ENCODE data around the gene SINHCAF. TPM values are rescaled to one million over a fixed set of nuclear protein-coding genes. Genes with fewer than 3 reads are reported as not detected.
"Not testable (repeated sequence)": the region's sequence is repeated elsewhere in the genome, so short reads cannot be mapped to it uniquely, and the experiment has no call there.

The SINHCAF gene
- polyA plus RNA-seq, 4 donors = 211 to 268 (median 263) TPM

GRCh38 chr12:31273794-31274193 lies 52.2 kb downstream of the SINHCAF start:
- DNase-seq (ENCODE audit: low read depth in 4 of 4, low spot score in 2 of 4) = not testable (repeated sequence)

GRCh38 chr12:31272607-31273225 lies 53.2 kb downstream of the SINHCAF start:
- no peak for DNase-seq (ENCODE audit: low read depth in 4 of 4, low spot score in 2 of 4)

GRCh38 chr12:31267966-31268365 lies 58.0 kb downstream of the SINHCAF start:
- no peak for DNase-seq (ENCODE audit: low read depth in 4 of 4, low spot score in 2 of 4)

- DNase-seq (ENCODE audit: low read depth in 4 of 4, low spot score in 2 of 4) = no peak
Observed at GRCh38 chr12:31265722-31266121, 60.2 kb downstream of the SINHCAF start.

- DNase-seq (ENCODE audit: low read depth in 4 of 4, low spot score in 2 of 4) = no peak
Observed at GRCh38 chr12:31263661-31264060, 62.3 kb downstream of the SINHCAF start.

- DNase-seq (ENCODE audit: low read depth in 4 of 4, low spot score in 2 of 4) = no peak
Observed at GRCh38 chr12:31261744-31262143, 64.2 kb downstream of the SINHCAF start.

GRCh38 chr12:31260840-31261239 lies 65.1 kb downstream of the SINHCAF start:
- no peak for DNase-seq (ENCODE audit: low read depth in 4 of 4, low spot score in 2 of 4)

GRCh38 chr12:31259136-31259886 lies 66.6 kb downstream of the SINHCAF start:
- DNase-seq (ENCODE audit: low read depth in 4 of 4, low spot score in 2 of 4) = no peak

GRCh38 chr12:31257784-31258183 lies 68.2 kb downstream of the SINHCAF start:
- DNase-seq (ENCODE audit: low read depth in 4 of 4, low spot score in 2 of 4) = no peak

- DNase-seq (ENCODE audit: low read depth in 4 of 4, low spot score in 2 of 4) = not testable (repeated sequence)
Observed at GRCh38 chr12:31251707-31252611, 74.0 kb downstream of the SINHCAF start.

GRCh38 chr12:31250179-31250578 lies 75.8 kb downstream of the SINHCAF start:
- no peak for DNase-seq (ENCODE audit: low read depth in 4 of 4, low spot score in 2 of 4)

- DNase-seq (ENCODE audit: low read depth in 4 of 4, low spot score in 2 of 4) = no peak
Observed at GRCh38 chr12:31249356-31249755, 76.6 kb downstream of the SINHCAF start.

- DNase-seq (ENCODE audit: low read depth in 4 of 4, low spot score in 2 of 4) = no peak
Observed at GRCh38 chr12:31248815-31249214, 77.1 kb downstream of the SINHCAF start.

GRCh38 chr12:31248337-31248736 lies 77.6 kb downstream of the SINHCAF start:
- DNase-seq (ENCODE audit: low read depth in 4 of 4, low spot score in 2 of 4) = no peak

- DNase-seq (ENCODE audit: low read depth in 4 of 4, low spot score in 2 of 4) = no peak
Observed at GRCh38 chr12:31246470-31246850, 79.5 kb downstream of the SINHCAF start.

GRCh38 chr12:31245822-31246469 lies 80.0 kb downstream of the SINHCAF start:
- DNase-seq (ENCODE audit: low read depth in 4 of 4, low spot score in 2 of 4) = no peak

GRCh38 chr12:31242418-31242817 lies 83.5 kb downstream of the SINHCAF start:
- DNase-seq (ENCODE audit: low read depth in 4 of 4, low spot score in 2 of 4) = not testable (repeated sequence)

GRCh38 chr12:31238764-31239387 lies 87.1 kb downstream of the SINHCAF start:
- DNase-seq (ENCODE audit: low read depth in 4 of 4, low spot score in 2 of 4) = peak in 2 of 4 donors; percentile 26 to 48

- DNase-seq (ENCODE audit: low read depth in 4 of 4, low spot score in 2 of 4) = not testable (repeated sequence)
Observed at GRCh38 chr12:31238333-31238732, 87.6 kb downstream of the SINHCAF start.

- no peak for DNase-seq (ENCODE audit: low read depth in 4 of 4, low spot score in 2 of 4)
Observed at GRCh38 chr12:31236998-31237637, 88.8 kb downstream of the SINHCAF start.
